Measurements from ENCODE around the gene PACSIN2.

DNA sequence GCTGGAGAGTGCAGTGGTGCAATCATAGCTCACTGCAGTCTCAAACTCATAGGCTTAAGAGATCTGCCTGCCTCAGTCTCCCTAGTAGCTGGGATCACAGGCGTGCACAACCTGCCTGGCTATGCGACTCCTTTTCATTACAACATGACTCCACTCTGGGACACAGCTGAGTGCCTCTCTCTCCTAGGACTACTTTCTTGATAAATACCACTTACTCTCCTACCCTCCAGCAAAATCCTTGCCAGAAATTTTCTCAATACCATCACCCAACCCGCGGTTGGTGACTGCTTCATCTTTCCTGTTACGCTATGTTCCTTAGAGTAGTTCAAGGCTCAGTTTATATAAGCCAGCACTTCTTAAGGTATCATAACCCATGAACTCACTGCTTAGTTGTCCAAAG, 184.8 kb downstream of the PACSIN2 start:
- TF ChIP-seq GATA2 (IDR thresholded peaks at IDR 0.05; ENCODE audit: low read depth, low read length) (no peak), GATA3 (IDR thresholded peaks at IDR 0.05; ENCODE audit: low read depth, low read length) (no peak)
